CD4-positive, alpha-beta memory T cell (primary cell): ENCODE measurements around the gene RSPH1. TPM values are rescaled to one million over a fixed set of nuclear protein-coding genes. Genes with fewer than 3 reads are reported as not detected.

Experiments
- CTCF ChIA-PET: fragments of 350-600 bp; sonication (Branson Sonifier 250); formaldehyde crosslinking; loops from one replicate; lab custom pipeline; 2021; ENCODE audit warnings: inconsistent platforms; ENCODE audit not compliant: partially characterized antibody; lab: Charles Lee
- POLR2A ChIA-PET: fragments of 350-600 bp; sonication (Branson Sonifier 250); formaldehyde crosslinking; loops from one replicate; lab custom pipeline; 2021; ENCODE audit not compliant: partially characterized antibody; lab: Charles Lee
- DNase-seq, 5 donors: peaks; one replicate each; pipeline versions ENCODE4 v3.0.0 to v3.0.0-alpha.2; 2020 to 2022; ENCODE audit warnings: mixed read lengths in 1 of 5
- H3K27ac ChIP-seq: one replicate; pipeline ENCODE4 v1.7.0; 2013; ENCODE audit warnings: low read depth, low read length
- H3K27me3 ChIP-seq: 2 replicates; pipeline ENCODE4 v1.7.0; 2013; ENCODE audit warnings: mild to moderate bottlenecking, low read length, moderate library complexity; ENCODE audit not compliant: insufficient read depth
- H3K36me3 ChIP-seq: 2 replicates; pipeline ENCODE4 v1.7.0; 2013; ENCODE audit warnings: mild to moderate bottlenecking, low read length, moderate library complexity; ENCODE audit not compliant: insufficient read depth
- H3K4me1 ChIP-seq: 2 replicates; pipeline ENCODE4 v1.7.0; 2013; ENCODE audit warnings: mild to moderate bottlenecking, low read length, moderate library complexity; ENCODE audit not compliant: insufficient read depth
- H3K4me3 ChIP-seq, 2 donors: one replicate each; pipeline ENCODE4 v1.7.0; 2013; ENCODE audit warnings: low read length in 2 of 2, mild to moderate bottlenecking in 1 of 2
- H3K9me3 ChIP-seq, 2 donors: one replicate each; pipeline ENCODE4 v1.7.0; 2013; ENCODE audit warnings: low read length in 2 of 2, control low read depth in 1 of 2; ENCODE audit not compliant: control insufficient read depth in 1 of 2
- H3K27ac Mint-ChIP-seq, 7 donors: one replicate each; pipeline ENCODE4 v1.8.0; 2020 to 2021; ENCODE audit warnings: mixed read lengths in 7 of 7, mild to moderate bottlenecking in 6 of 7, inconsistent platforms in 3 of 7, moderate library complexity in 3 of 7
- H3K27me3 Mint-ChIP-seq, 2 donors: one replicate each; pipeline ENCODE4 v1.8.0; 2020 to 2021; ENCODE audit warnings: mixed read lengths in 2 of 2
- H3K36me3 Mint-ChIP-seq, 2 donors: one replicate each; pipeline ENCODE4 v1.8.0; 2020 to 2021; ENCODE audit warnings: mixed read lengths in 2 of 2, inconsistent platforms in 1 of 2, mild to moderate bottlenecking in 1 of 2
- H3K4me1 Mint-ChIP-seq, 4 donors: one replicate each; pipeline ENCODE4 v1.8.0; 2020 to 2021; ENCODE audit warnings: mixed read lengths in 4 of 4, mild to moderate bottlenecking in 1 of 4
- H3K4me3 Mint-ChIP-seq, 8 donors: one replicate each; pipeline ENCODE4 v1.8.0; 2020 to 2021; ENCODE audit warnings: mixed read lengths in 8 of 8, mild to moderate bottlenecking in 7 of 8, moderate library complexity in 6 of 8, inconsistent platforms in 3 of 8
- H3K9me3 Mint-ChIP-seq, 8 donors: one replicate each; pipeline ENCODE4 v1.8.0; 2020 to 2021; ENCODE audit warnings: mixed read lengths in 8 of 8, mild to moderate bottlenecking in 5 of 8, inconsistent platforms in 3 of 8, moderate library complexity in 1 of 8
- intact Hi-C: fragments of 100-400 bp; cut with micrococcal nuclease; formaldehyde crosslinking; loops from one replicate; pipeline ENCODE4 v1.15.1; 2023
- polyA plus RNA-seq, 2 donors: library from polyadenylated mRNA; unstranded; fragments of 300-500 nt; fragmentation: Illumina TruSeq; gene quantifications; one replicate each; pipeline ENCODE4 v1.2.3, GENCODE V29; 2021
- total RNA-seq, 2 experiments: library from RNA; stranded (reverse); gene quantifications; one replicate each; pipeline ENCODE4 v1.2.3, GENCODE V29; 2021

The RSPH1 gene
- total and polyA plus RNA-seq, 4 experiments from 2014 or later: not detected

- no peak overlapping the region for H3K4me3 Mint-ChIP-seq
- CTCF ChIA-PET: no interaction called here
- POLR2A ChIA-PET: no interaction called here
- peaks cover 16% of the 10 kb centered on the region in 2 donors for H3K27me3 Mint-ChIP-seq
- peaks cover 0 to 3% (median 0%) of the 10 kb centered on the region in 8 donors for H3K9me3 Mint-ChIP-seq
- intact Hi-C loops: loop anchor here (10.0 kb wide), 1 partner anchor 405 kb away; the partner anchor contains the start of gene NDUFV3
- no peak overlapping the region for H3K27ac Mint-ChIP-seq
- H3K4me3 ChIP-seq: no peak overlapping the region
- DNase-seq: no peak
- no peaks in the 10 kb centered on the region for H3K9me3 ChIP-seq
- H3K36me3 Mint-ChIP-seq: no peaks in the 10 kb centered on the region
- H3K4me1 ChIP-seq: no peaks in the 10 kb centered on the region
- peaks cover 0 to 2% (median 0%) of the 10 kb centered on the region in 4 donors for H3K4me1 Mint-ChIP-seq
- no peaks in the 10 kb centered on the region for H3K27me3 ChIP-seq
- no peaks in the 10 kb centered on the region for H3K36me3 ChIP-seq
- no peak overlapping the region for H3K27ac ChIP-seq
These were observed 6.0 kb downstream of the RSPH1 start for GRCh38 chr21:42489991-42490390.

DNA sequence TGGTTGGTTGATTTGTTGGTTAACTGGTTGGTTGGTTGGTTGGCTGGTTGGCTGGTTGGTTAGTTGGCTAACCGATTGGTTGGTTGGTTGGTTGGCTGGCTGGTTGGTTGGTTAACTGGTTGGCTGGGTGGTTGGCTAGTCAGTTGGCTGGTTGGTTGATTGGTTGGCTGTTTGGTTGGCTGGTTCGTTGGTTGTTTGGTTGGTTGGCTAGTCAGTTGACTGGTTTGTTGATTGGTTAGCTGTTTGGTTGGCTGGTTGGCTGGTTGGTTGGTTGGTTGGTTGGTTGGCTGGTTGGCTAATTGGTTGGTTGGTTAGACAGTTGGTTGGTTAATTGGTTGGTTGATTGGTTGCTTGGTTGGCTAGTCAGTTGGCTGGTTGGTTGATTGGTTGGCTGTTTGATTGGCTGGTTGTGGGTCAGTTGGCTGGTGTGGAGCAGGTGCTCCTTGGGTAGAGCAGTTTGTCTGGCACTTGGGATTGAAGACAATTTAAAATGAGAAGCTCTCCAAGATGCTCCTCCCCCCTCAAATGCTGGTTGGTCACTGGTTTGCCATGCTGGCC lies 6.9 kb downstream of the RSPH1 start:
- CTCF ChIA-PET: no interaction called here
- H3K36me3 Mint-ChIP-seq: no peaks in the 10 kb centered on the region
- no peaks in the 10 kb centered on the region for H3K36me3 ChIP-seq
- peaks cover 16% of the 10 kb centered on the region in 2 donors for H3K27me3 Mint-ChIP-seq
- peaks cover 0 to 3% (median 0%) of the 10 kb centered on the region in 8 donors for H3K9me3 Mint-ChIP-seq
- H3K9me3 ChIP-seq: no peaks in the 10 kb centered on the region
- H3K4me3 Mint-ChIP-seq: no peak overlapping the region
- intact Hi-C loops: no loop called here
- H3K27me3 ChIP-seq: no peaks in the 10 kb centered on the region
- no peak overlapping the region for H3K27ac Mint-ChIP-seq
- H3K4me3 ChIP-seq: no peak overlapping the region
- no peaks in the 10 kb centered on the region for H3K4me1 ChIP-seq
- POLR2A ChIA-PET: no interaction called here
- no peak overlapping the region for H3K27ac ChIP-seq
- peaks cover 0 to 2% (median 0%) of the 10 kb centered on the region in 4 donors for H3K4me1 Mint-ChIP-seq
- DNase-seq: no peak

- Histone ChIP-seq H3K4me3 (no peak overlapping the region), H3K4me1 (no peaks in the 10 kb centered on the region), H3K9me3 (no peaks in the 10 kb centered on the region), H3K27me3 (no peaks in the 10 kb centered on the region), H3K36me3 (no peaks in the 10 kb centered on the region), H3K27ac (no peak overlapping the region)
- Mint-ChIP-seq H3K36me3 (no peaks in the 10 kb centered on the region), H3K27me3 (peaks cover 17 to 19% of the 10 kb centered on the region in 2 donors), H3K27ac (peak overlapping the region in 1 of 7 donors; percentile 59), H3K4me3 (no peak overlapping the region), H3K4me1 (no peaks in the 10 kb centered on the region), H3K9me3 (peaks cover 0 to 3% (median 0%) of the 10 kb centered on the region in 8 donors)
- ChIA-PET POLR2A (no interaction called here), CTCF (no interaction called here)
- intact Hi-C loops: no loop called here
- DNase-seq: no peak
These were observed 9.5 kb downstream of the RSPH1 start for GRCh38 chr21:42486531-42486930.

GRCh38 chr21:42486072-42486471 lies 10.0 kb downstream of the RSPH1 start:
- peaks cover 17 to 19% of the 10 kb centered on the region in 2 donors for H3K27me3 Mint-ChIP-seq
- no peak for DNase-seq
- H3K27ac ChIP-seq: no peak overlapping the region
- H3K4me3 ChIP-seq: no peak overlapping the region
- no peaks in the 10 kb centered on the region for H3K36me3 ChIP-seq
- H3K4me1 Mint-ChIP-seq: no peaks in the 10 kb centered on the region
- CTCF ChIA-PET: no interaction called here
- H3K4me3 Mint-ChIP-seq: no peak overlapping the region
- intact Hi-C loops: no loop called here
- H3K9me3 Mint-ChIP-seq: peaks cover 0 to 3% (median 0%) of the 10 kb centered on the region in 8 donors
- H3K36me3 Mint-ChIP-seq: no peaks in the 10 kb centered on the region
- no peaks in the 10 kb centered on the region for H3K27me3 ChIP-seq
- H3K9me3 ChIP-seq: no peaks in the 10 kb centered on the region
- H3K4me1 ChIP-seq: no peaks in the 10 kb centered on the region
- POLR2A ChIA-PET: no interaction called here
- H3K27ac Mint-ChIP-seq: peak overlapping the region in 1 of 7 donors; percentile 59

DNA sequence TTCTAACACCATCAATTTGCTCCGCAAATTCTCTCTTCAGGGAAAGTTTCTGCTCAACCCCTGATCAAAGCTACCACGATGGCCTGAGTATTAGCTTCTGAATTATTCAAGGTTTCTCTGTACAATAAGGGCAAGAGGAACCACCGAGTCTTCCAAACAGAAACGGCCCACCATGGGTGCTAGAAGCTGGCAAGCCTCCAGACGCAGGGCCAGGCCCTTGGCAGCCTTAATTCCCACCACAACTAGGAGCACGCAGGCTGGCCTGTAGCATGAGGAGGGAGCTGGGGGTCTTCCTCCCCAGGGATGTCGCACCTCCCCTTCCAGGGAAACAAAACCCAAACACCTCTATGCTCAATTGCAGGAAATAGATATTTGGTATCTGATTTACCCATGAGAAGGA lies 11.1 kb downstream of the RSPH1 start:
- DNase-seq: no peak
- Mint-ChIP-seq H3K9me3 (peaks cover 0 to 3% (median 0%) of the 10 kb centered on the region in 8 donors), H3K4me1 (no peaks in the 10 kb centered on the region), H3K27me3 (peaks cover 16 to 17% of the 10 kb centered on the region in 2 donors), H3K27ac (no peak overlapping the region), H3K4me3 (no peak overlapping the region), H3K36me3 (no peaks in the 10 kb centered on the region)
- H3K27ac ChIP-seq: no peak overlapping the region
- H3K4me3 ChIP-seq: no peak overlapping the region
- no peaks in the 10 kb centered on the region for H3K4me1 ChIP-seq
- ChIA-PET CTCF (no interaction called here), POLR2A (no interaction called here)
- no peaks in the 10 kb centered on the region for H3K9me3 ChIP-seq
- intact Hi-C loops: no loop called here
- H3K36me3 ChIP-seq: no peaks in the 10 kb centered on the region
- no peaks in the 10 kb centered on the region for H3K27me3 ChIP-seq

DNA sequence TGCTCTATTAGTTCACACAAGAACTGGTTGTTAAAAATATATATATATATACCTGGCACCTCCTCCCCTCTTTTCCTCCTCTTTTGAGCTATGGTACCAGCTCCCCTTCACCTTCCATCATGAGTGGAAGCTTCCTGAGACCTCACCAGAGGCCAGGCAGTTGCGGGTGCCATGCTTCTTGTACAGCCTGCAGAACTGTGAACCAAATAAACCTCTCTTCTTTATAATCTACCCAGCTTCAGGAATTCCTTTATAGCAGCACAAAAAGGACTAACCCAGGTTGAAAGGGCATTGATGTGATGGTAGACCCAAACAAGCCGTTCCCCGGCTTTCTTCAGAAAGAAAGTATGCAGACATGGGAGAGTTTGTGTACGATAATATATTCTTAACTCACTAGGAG lies 14.9 kb downstream of the RSPH1 start:
- CTCF ChIA-PET: no interaction called here
- no peak overlapping the region for H3K4me3 Mint-ChIP-seq
- POLR2A ChIA-PET: no interaction called here
- Histone ChIP-seq H3K9me3 (no peaks in the 10 kb centered on the region), H3K27me3 (no peaks in the 10 kb centered on the region), H3K4me1 (no peaks in the 10 kb centered on the region), H3K27ac (no peak overlapping the region), H3K4me3 (no peak overlapping the region), H3K36me3 (no peaks in the 10 kb centered on the region)
- no peaks in the 10 kb centered on the region for H3K4me1 Mint-ChIP-seq
- DNase-seq: no peak
- no peak overlapping the region for H3K27ac Mint-ChIP-seq
- H3K9me3 Mint-ChIP-seq: no peaks in the 10 kb centered on the region
- H3K27me3 Mint-ChIP-seq: peaks cover 1 to 8% of the 10 kb centered on the region in 2 donors
- intact Hi-C loops: no loop called here
- H3K36me3 Mint-ChIP-seq: no peaks in the 10 kb centered on the region

- Histone ChIP-seq H3K9me3 (no peaks in the 10 kb centered on the region), H3K4me3 (no peak overlapping the region), H3K27ac (no peak overlapping the region), H3K4me1 (no peaks in the 10 kb centered on the region), H3K36me3 (no peaks in the 10 kb centered on the region), H3K27me3 (no peaks in the 10 kb centered on the region)
- no peak for DNase-seq
- POLR2A ChIA-PET: no interaction called here
- intact Hi-C loops: no loop called here
- Mint-ChIP-seq H3K9me3 (no peaks in the 10 kb centered on the region), H3K36me3 (no peaks in the 10 kb centered on the region), H3K4me3 (no peak overlapping the region), H3K27ac (no peak overlapping the region), H3K27me3 (peaks cover 1 to 5% of the 10 kb centered on the region in 2 donors), H3K4me1 (no peaks in the 10 kb centered on the region)
- CTCF ChIA-PET: no interaction called here
These were observed 15.3 kb downstream of the RSPH1 start for GRCh38 chr21:42480736-42481135.
